A673 (cell line): Measurements from ENCODE around the gene JUNB. TPM values are rescaled to one million over a fixed set of nuclear protein-coding genes. Genes with fewer than 3 reads are reported as not detected.

ENCODE experiments used
- BruUV-seq: library from RNA; stranded (reverse); fragments of 400-500 nt; replicated peaks from 2 replicates; lab custom pipeline; 2021; lab: Mats Ljungman, UMichigan
- CTCF ChIA-PET: fragments of 300-600 bp; sonication (Branson Sonifier 250); formaldehyde crosslinking; loops from one replicate; lab custom pipeline; 2022; ENCODE audit warnings: antibody characterized with exemption; lab: Charles Lee
- POLR2A ChIA-PET: fragments of 300-600 bp; sonication (Branson Sonifier 250); formaldehyde crosslinking; loops from one replicate; lab custom pipeline; 2022; ENCODE audit warnings: antibody characterized with exemption; ENCODE audit not compliant: low non-redundant PET; lab: Charles Lee
- DNase-seq: peaks from one replicate; pipeline ENCODE4 v3.0.0-alpha.2; 2015; ENCODE audit warnings: low spot score
- H3K27ac ChIP-seq: fragments of 200-600 bp; sonication (generic); 2 replicates; pipeline ENCODE4 v1.5.1; 2016; ENCODE audit warnings: mixed run types, low read depth, mild to moderate bottlenecking, mixed read lengths, antibody characterized with exemption, low read length; ENCODE audit not compliant: poor library complexity, severe bottlenecking
- H3K27me3 ChIP-seq: fragments of 200-600 bp; sonication (generic); replicated peaks from 2 replicates; pipeline ENCODE4 v1.6.1; 2017; ENCODE audit warnings: mixed run types, low read depth, mild to moderate bottlenecking, mixed read lengths, antibody characterized with exemption, low read length; ENCODE audit not compliant: insufficient read depth, poor library complexity
- H3K36me3 ChIP-seq: fragments of 200-600 bp; sonication (generic); 2 replicates; pipeline ENCODE4 v1.6.1; 2016; ENCODE audit warnings: mixed run types, mild to moderate bottlenecking, mixed read lengths, antibody characterized with exemption, low read length; ENCODE audit not compliant: insufficient read depth, poor library complexity, severe bottlenecking
- H3K4me1 ChIP-seq: fragments of 200-600 bp; sonication (generic); 2 replicates; pipeline ENCODE4 v1.6.1; 2017; ENCODE audit warnings: mixed run types, mild to moderate bottlenecking, mixed read lengths, antibody characterized with exemption, low read length; ENCODE audit not compliant: insufficient read depth, poor library complexity, severe bottlenecking
- H3K4me3 ChIP-seq: fragments of 200-600 bp; sonication (generic); 2 replicates; pipeline ENCODE4 v1.5.1; 2016; ENCODE audit warnings: low read depth, mixed run types, mild to moderate bottlenecking, mixed read lengths, low read length; ENCODE audit not compliant: poor library complexity, severe bottlenecking
- H3K9me3 ChIP-seq: fragments of 200-600 bp; sonication (generic); 2 replicates; pipeline ENCODE4 v1.6.1; 2016; ENCODE audit warnings: mixed run types, low read depth, mild to moderate bottlenecking, mixed read lengths, antibody characterized with exemption, low read length; ENCODE audit not compliant: poor library complexity, severe bottlenecking
- CTCF ChIP-seq: fragments of 300-800, 200-600 bp; sonication (generic); conservative IDR thresholded peaks from 2 replicates; pipeline ENCODE4 v1.5.1; 2017; ENCODE audit warnings: low read depth, mild to moderate bottlenecking, antibody characterized with exemption, low read length, moderate library complexity, mixed read lengths
- EZH2 ChIP-seq: fragments of 200-600 bp; sonication (generic); IDR thresholded peaks from 2 replicates; pipeline ENCODE4 v1.6.1; 2017; ENCODE audit warnings: borderline replicate concordance, low read depth, mild to moderate bottlenecking, mixed read lengths, antibody characterized with exemption, low read length; ENCODE audit not compliant: poor library complexity, severe bottlenecking
- intact Hi-C: fragments of 100-400 bp; cut with micrococcal nuclease; formaldehyde crosslinking; loops from one replicate; pipeline ENCODE4 v1.10.0; 2022; ENCODE audit not compliant: unreplicated experiment
- total RNA-seq: library from RNA; stranded (reverse); gene quantifications from 2 replicates; pipeline ENCODE4 v1.2.3, GENCODE V29; 2021

JUNB gene
- total RNA-seq, 1 experiment from 2014 or later: 27.7 TPM

DNA sequence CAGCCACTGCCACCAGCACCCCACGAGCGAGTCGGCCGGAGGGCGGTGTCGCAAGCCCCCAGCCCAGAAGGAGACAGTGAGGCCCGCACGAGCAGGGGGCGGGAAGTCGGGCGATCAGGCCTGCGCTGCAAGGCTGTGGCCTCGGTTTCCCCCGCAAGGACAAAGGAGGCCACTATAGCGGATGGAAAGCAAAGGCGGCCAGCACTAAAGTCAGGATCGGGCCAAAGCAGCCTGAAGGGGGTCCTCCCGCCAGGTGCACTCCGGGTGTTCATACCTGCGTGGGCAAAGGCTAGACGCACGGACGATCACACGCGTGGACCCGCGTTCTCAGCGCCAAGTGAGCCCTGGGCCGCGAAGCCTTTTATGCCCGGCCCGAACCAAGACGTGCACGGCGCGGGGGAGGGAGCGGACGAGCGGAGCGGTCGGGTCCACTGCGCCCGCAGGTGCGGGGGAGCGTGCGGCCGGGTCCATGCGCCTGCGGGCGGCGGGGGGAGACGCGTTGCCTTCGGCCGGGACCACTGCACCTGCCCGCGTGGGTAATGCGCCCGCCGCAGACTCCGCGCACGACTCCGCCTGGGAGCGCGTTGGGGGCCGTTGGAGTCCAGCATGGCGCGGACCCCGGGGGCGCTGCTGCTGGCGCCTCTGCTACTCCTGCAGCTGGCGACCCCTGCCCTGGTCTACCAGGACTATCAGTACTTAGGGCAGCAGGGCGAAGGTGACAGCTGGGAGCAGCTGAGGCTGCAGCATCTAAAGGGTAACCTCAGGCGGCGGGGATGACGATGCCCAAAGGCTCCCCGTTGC, 10.4 kb downstream of the JUNB start, which contains the start of the genes PRDX2 and THSD8:
PRDX2 (minus strand) TSS at position 335 of the 801 bp plus-strand sequence. CDS start 539 bp downstream, outside the sequence.
THSD8 (plus strand) TSS at position 604 of the 801 bp plus-strand sequence; CDS start at position 607, 3 bp downstream.
- H3K27ac ChIP-seq: peak within 1 kb of the TSS; percentile 87
- peak within 1 kb of the TSS; percentile 64 for H3K4me3 ChIP-seq
- H3K36me3 ChIP-seq: peaks cover 19% of the 10 kb centered on the region
- H3K9me3 ChIP-seq: no peaks in the 10 kb centered on the region
- CTCF ChIA-PET: interaction anchor here (1.4 kb wide), 1 partner anchor 44 kb away, joined by 3 read pairs; no protein-coding TSS in a partner anchor
- BruUV-seq: no TSS peak
- intact Hi-C loops: loop anchor here (2.0 kb wide), 1 partner anchor 65 kb away; the partner anchor contains the start of gene GET3
- peak; percentile 90 for DNase-seq
- no peaks in the 10 kb centered on the region for H3K27me3 ChIP-seq
- H3K4me1 ChIP-seq: peaks cover 13% of the 10 kb centered on the region
- TF ChIP-seq EZH2 (no peak), CTCF (no peak)
- POLR2A ChIA-PET: interaction anchor here (1.0 kb wide), 1 partner anchor 9 kb away, joined by 3 read pairs; no protein-coding TSS in a partner anchor

GRCh38 chr19:12802267-12803106, 11.2 kb downstream of the JUNB start:
- no peak for DNase-seq
- H3K9me3 ChIP-seq: no peaks in the 10 kb centered on the region
- peak overlapping the region; percentile 64 for H3K4me3 ChIP-seq
- peaks cover 20% of the 10 kb centered on the region for H3K36me3 ChIP-seq
- no TSS peak for BruUV-seq
- peaks cover 18% of the 10 kb centered on the region for H3K4me1 ChIP-seq
- CTCF ChIA-PET: interaction anchor here (1.4 kb wide), 1 partner anchor 45 kb away, joined by 3 read pairs; no protein-coding TSS in a partner anchor
- POLR2A ChIA-PET: interaction anchor here (0.6 to 1.0 kb wide), 2 partner anchors 10 to 511 kb away, joined by 3 read pairs; no protein-coding TSS in a partner anchor
- no peaks in the 10 kb centered on the region for H3K27me3 ChIP-seq
- intact Hi-C loops: loop anchor here (2.0 kb wide), 1 partner anchor 66 kb away; the partner anchor contains the start of gene GET3
- no peak for TF ChIP-seq EZH2
- peak overlapping the region; percentile 87 for H3K27ac ChIP-seq

GRCh38 chr19:12804051-12804450, 12.8 kb downstream of the JUNB start:
- H3K36me3 ChIP-seq: peaks cover 16% of the 10 kb centered on the region
- POLR2A ChIA-PET: no interaction called here
- peaks cover 18% of the 10 kb centered on the region for H3K4me1 ChIP-seq
- CTCF ChIA-PET: no interaction called here
- H3K27me3 ChIP-seq: no peaks in the 10 kb centered on the region
- H3K4me3 ChIP-seq: no peak overlapping the region
- H3K27ac ChIP-seq: no peak overlapping the region
- intact Hi-C loops: no loop called here
- DNase-seq: no peak
- no TSS peak for BruUV-seq
- no peak for TF ChIP-seq CTCF
- no peaks in the 10 kb centered on the region for H3K9me3 ChIP-seq
